Gastrocnemius medialis (tissue), 4 donors: ENCODE data around the gene STUB1. TPM values are rescaled to one million over a fixed set of nuclear protein-coding genes. Genes with fewer than 3 reads are reported as not detected.

Experiments
- ATAC-seq, 2 donors: fragments of 150-250 bp; one replicate each; pipeline ENCODE4 v1.9.1; 2016
- DNase-seq, 2 donors: peaks; one replicate each; pipeline ENCODE4 v3.0.0-alpha.2; 2019
- H3K27ac ChIP-seq, 4 donors: fragments of 200-600 bp; sonication (generic); 1 replicate in 1 of 4; 2 replicates in 3 of 4; pipeline ENCODE4 v1.5.1; 2016 to 2018; ENCODE audit warnings: mild to moderate bottlenecking in 2 of 4, moderate library complexity in 1 of 4
- H3K27me3 ChIP-seq, 3 donors: fragments of 200-600 bp; sonication (generic) in 2 of 3; 1 replicate in 1 of 3; 2 replicates in 2 of 3; pipeline versions ENCODE4 v1.5.1 to v1.6.0; 2016 to 2019; ENCODE audit warnings: mild to moderate bottlenecking in 1 of 3, moderate library complexity in 1 of 3
- H3K36me3 ChIP-seq, 2 donors: fragments of 200-600 bp; sonication (generic) in 1 of 2; one replicate each; pipeline ENCODE4 v1.5.1; 2017 to 2018
- H3K4me1 ChIP-seq, 2 donors: fragments of 200-600 bp; sonication (generic) in 1 of 2; one replicate each; pipeline ENCODE4 v1.5.1; 2016 to 2017; ENCODE audit warnings: mild to moderate bottlenecking in 2 of 2
- H3K4me3 ChIP-seq, 4 donors: fragments of 200-600 bp; sonication (generic) in 3 of 4; 1 replicate in 1 of 4; 2 replicates in 3 of 4; pipeline ENCODE4 v1.5.1; 2016 to 2019; ENCODE audit warnings: mild to moderate bottlenecking in 2 of 4
- H3K9me3 ChIP-seq, 3 donors: fragments of 200-600 bp; sonication (generic) in 2 of 3; 1 replicate in 1 of 3; 2 replicates in 2 of 3; pipeline ENCODE4 v1.5.1; 2016 to 2019
- CTCF ChIP-seq, 5 experiments: fragments of 450-650 bp in 3 of 5; fragments of 200-600 bp in 2 of 5; sonication (generic) in 2 of 5; IDR thresholded peaks in 4 of 5; conservative IDR thresholded peaks in 1 of 5; 1 replicate in 4 of 5; 2 replicates in 1 of 5; pipeline ENCODE4 v1.5.1; 2016 to 2019; ENCODE audit warnings: antibody characterized with exemption in 5 of 5, mild to moderate bottlenecking in 3 of 5, moderate library complexity in 3 of 5
- POLR2A ChIP-seq, 2 donors: fragments of 450-650 bp; IDR thresholded peaks; one replicate each; pipeline ENCODE4 v1.6.1; 2017; ENCODE audit warnings: antibody characterized with exemption in 2 of 2, mild to moderate bottlenecking in 2 of 2, moderate library complexity in 2 of 2
- in situ Hi-C, 4 donors: fragments of 200-750 bp; cut with MboI; loops; one replicate each; pipeline versions ENCODE4 v1.15.0 to v1.8.0; 2017; ENCODE audit warnings: low sequenced_read_pairs in 4 of 4
- intact Hi-C: fragments of 100-400 bp; cut with DNase I; formaldehyde crosslinking; loops from one replicate; pipeline ENCODE4 v1.15.1; 2023; ENCODE audit warnings: low total_unique reads
- total RNA-seq, 4 donors: library from RNA; depleted of rRNA; stranded (reverse); fragments of >200 nt; gene quantifications; one replicate each; pipeline versions ENCODE4 v1.1.0 to v1.2.3, GENCODE V29; 2016

Gene STUB1
- total RNA-seq, 4 donors from 2014 or later: 144 to 229 (median 204) TPM

GRCh38 chr16:718389-718788 is 38.2 kb downstream of the STUB1 start:
- in situ Hi-C loops: no loop called here
- no peaks in the 10 kb centered on the region for H3K9me3 ChIP-seq
- no peak for TF ChIP-seq POLR2A (IDR thresholded peaks at IDR 0.05)
- H3K4me1 ChIP-seq: peaks cover 24 to 39% of the 10 kb centered on the region in 2 donors
- no peaks in the 10 kb centered on the region for H3K27me3 ChIP-seq
- DNase-seq: no peak
- no peak overlapping the region for H3K4me3 ChIP-seq
- no peaks in the 10 kb centered on the region for H3K36me3 ChIP-seq
- intact Hi-C loops: no loop called here
- ATAC-seq: no peak
- H3K27ac ChIP-seq: no peak overlapping the region

GRCh38 chr16:718922-719321 is 38.7 kb downstream of the STUB1 start:
- TF ChIP-seq CTCF (IDR thresholded peaks at IDR 0.05 in 4 of 5, conservative IDR thresholded peaks at IDR 0.05 in 1 of 5) (no peak), POLR2A (IDR thresholded peaks at IDR 0.05) (no peak)
- no peak overlapping the region for H3K4me3 ChIP-seq
- no peaks in the 10 kb centered on the region for H3K27me3 ChIP-seq
- in situ Hi-C loops (no loop called here), intact Hi-C loops (no loop called here)
- H3K36me3 ChIP-seq: no peaks in the 10 kb centered on the region
- peaks cover 24 to 39% of the 10 kb centered on the region in 2 donors for H3K4me1 ChIP-seq
- DNase-seq (no peak), ATAC-seq (no peak)
- H3K9me3 ChIP-seq: no peaks in the 10 kb centered on the region
- H3K27ac ChIP-seq: no peak overlapping the region

- Histone ChIP-seq H3K27me3 (peaks cover 0 to 1% (median 0%) of the 10 kb centered on the region in 3 donors), H3K4me1 (peaks cover 21 to 35% of the 10 kb centered on the region in 2 donors), H3K36me3 (no peaks in the 10 kb centered on the region), H3K4me3 (peak overlapping the region; percentile 76 to 99 (median 83)), H3K27ac (peak overlapping the region; percentile 86 to 95 (median 90)), H3K9me3 (no peaks in the 10 kb centered on the region)
- no peak for DNase-seq
- no peak for ATAC-seq
- in situ Hi-C loops (no loop called here), intact Hi-C loops (loop anchor here (2.0 kb wide), 1 partner anchor 69 kb away; the partner anchor contains the start of genes CHTF18 and RPUSD1)
- no peak for TF ChIP-seq POLR2A (IDR thresholded peaks at IDR 0.05)
- no peak for TF ChIP-seq CTCF (IDR thresholded peaks at IDR 0.05 in 4 of 5, conservative IDR thresholded peaks at IDR 0.05 in 1 of 5)
These were observed 39.7 kb downstream of the STUB1 start for GRCh38 chr16:719815-720446.

- Histone ChIP-seq H3K36me3 (no peaks in the 10 kb centered on the region), H3K27me3 (peaks cover 0 to 7% (median 5%) of the 10 kb centered on the region in 3 donors), H3K27ac (peak overlapping the region; percentile 86 to 95 (median 90)), H3K4me3 (peak overlapping the region; percentile 76 to 99 (median 83)), H3K9me3 (no peaks in the 10 kb centered on the region), H3K4me1 (peaks cover 21 to 35% of the 10 kb centered on the region in 2 donors)
- peak; percentile 31 to 38 for ATAC-seq
- no peak for DNase-seq
- TF ChIP-seq POLR2A (IDR thresholded peaks at IDR 0.05) (no peak), CTCF (IDR thresholded peaks at IDR 0.05 in 4 of 5, conservative IDR thresholded peaks at IDR 0.05 in 1 of 5) (no peak)
- intact Hi-C loops (loop anchor here (2.0 kb wide), 1 partner anchor 68 kb away; the partner anchor contains the start of genes CHTF18 and RPUSD1), in situ Hi-C loops (no loop called here)
These were observed 40.3 kb downstream of the STUB1 start for GRCh38 chr16:720447-720989.

- ATAC-seq: peak; percentile 90
- H3K27me3 ChIP-seq: peaks cover 6 to 14% (median 11%) of the 10 kb centered on the region in 3 donors
- peak within 1 kb of the TSS; percentile 86 to 95 (median 90) for H3K27ac ChIP-seq
- peak within 1 kb of the TSS; percentile 76 to 99 (median 83) for H3K4me3 ChIP-seq
- in situ Hi-C loops (no loop called here), intact Hi-C loops (loop anchor here (1.0 to 2.0 kb wide), 3 partner anchors 20 to 68 kb away; partner anchors contain the start of genes CHTF18, RPUSD1 and WDR24)
- H3K36me3 ChIP-seq: no peaks in the 10 kb centered on the region
- TF ChIP-seq POLR2A (IDR thresholded peaks at IDR 0.05) (peak; percentile 70 to 71), CTCF (IDR thresholded peaks at IDR 0.05 in 4 of 5, conservative IDR thresholded peaks at IDR 0.05 in 1 of 5) (peak in 2 of 5 experiments; percentile 19 to 34)
- peak; percentile 68 to 83 for DNase-seq
- peaks cover 15 to 30% of the 10 kb centered on the region in 2 donors for H3K4me1 ChIP-seq
- no peaks in the 10 kb centered on the region for H3K9me3 ChIP-seq
These were observed 41.0 kb downstream of the STUB1 start, which contains the start of gene ANTKMT for GRCh38 chr16:720990-721764. ANTKMT (plus strand) TSS chr16:721146; CDS start chr16:721275, 129 bp downstream.
